ENCODE results near the gene COL3A1.

Gene COL3A1

DNA sequence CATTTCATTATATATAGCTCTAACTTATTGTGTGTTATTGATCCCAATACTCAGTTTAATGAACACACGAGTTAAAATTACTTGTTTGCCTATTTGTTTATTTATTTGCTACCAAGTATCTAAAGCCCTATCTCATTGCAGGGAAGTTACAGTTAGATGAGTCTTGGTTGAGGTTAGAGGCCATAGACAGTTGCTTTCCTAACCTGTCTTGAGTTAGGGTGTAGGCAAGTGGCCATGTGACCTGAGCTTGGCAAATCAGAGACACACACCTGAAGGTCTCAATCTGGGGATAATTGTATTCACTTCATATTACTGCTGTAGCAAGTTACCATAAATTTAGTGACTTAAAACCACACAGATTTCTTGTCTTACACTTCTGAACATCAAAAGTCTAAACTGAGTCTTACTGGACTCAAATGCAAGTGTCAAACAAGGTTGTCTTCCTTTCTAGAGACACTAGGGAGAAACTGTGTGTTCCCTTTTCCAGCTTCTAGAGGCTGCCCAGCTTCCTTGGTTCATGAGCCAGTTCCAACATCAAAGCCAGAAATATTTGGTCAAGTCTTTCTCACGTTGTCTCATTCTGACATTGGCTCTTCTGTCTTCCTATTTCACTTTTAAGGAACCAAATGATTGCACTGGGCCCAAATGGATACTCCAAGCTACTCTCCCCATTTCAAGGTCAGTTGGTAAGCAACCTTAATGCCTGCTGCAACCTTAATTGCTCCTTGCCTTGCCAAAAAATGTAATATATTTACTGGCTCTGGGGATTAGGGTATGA is 39.7 kb downstream of the COL3A1 start:
- H3K79me2 ChIP-seq: no peaks in the 10 kb centered on the region
- H3K9ac ChIP-seq: no peak overlapping the region
- TF ChIP-seq, protein P1, sequence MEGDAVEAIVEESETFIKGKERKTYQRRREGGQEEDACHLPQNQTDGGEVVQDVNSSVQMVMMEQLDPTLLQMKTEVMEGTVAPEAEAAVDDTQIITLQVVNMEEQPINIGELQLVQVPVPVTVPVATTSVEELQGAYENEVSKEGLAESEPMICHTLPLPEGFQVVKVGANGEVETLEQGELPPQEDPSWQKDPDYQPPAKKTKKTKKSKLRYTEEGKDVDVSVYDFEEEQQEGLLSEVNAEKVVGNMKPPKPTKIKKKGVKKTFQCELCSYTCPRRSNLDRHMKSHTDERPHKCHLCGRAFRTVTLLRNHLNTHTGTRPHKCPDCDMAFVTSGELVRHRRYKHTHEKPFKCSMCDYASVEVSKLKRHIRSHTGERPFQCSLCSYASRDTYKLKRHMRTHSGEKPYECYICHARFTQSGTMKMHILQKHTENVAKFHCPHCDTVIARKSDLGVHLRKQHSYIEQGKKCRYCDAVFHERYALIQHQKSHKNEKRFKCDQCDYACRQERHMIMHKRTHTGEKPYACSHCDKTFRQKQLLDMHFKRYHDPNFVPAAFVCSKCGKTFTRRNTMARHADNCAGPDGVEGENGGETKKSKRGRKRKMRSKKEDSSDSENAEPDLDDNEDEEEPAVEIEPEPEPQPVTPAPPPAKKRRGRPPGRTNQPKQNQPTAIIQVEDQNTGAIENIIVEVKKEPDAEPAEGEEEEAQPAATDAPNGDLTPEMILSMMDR (IDR thresholded peaks at IDR 0.05): no peak
- no peaks in the 10 kb centered on the region for H3K36me3 ChIP-seq (ENCODE audit: control insufficient read depth, insufficient read depth, low read length)
- no peaks in the 10 kb centered on the region for H3K9me3 ChIP-seq (ENCODE audit: control insufficient read depth, low read length)
- no peaks in the 10 kb centered on the region for H3K4me1 ChIP-seq
- no peak overlapping the region for H3K4me2 ChIP-seq (ENCODE audit: low read length)
- no peak overlapping the region for H3K4me3 ChIP-seq (ENCODE audit: low read depth, low read length)
- H3K27me3 ChIP-seq (ENCODE audit: control insufficient read depth, insufficient read depth, low read length): no peaks in the 10 kb centered on the region
- H3K27ac ChIP-seq: no peak overlapping the region
- H2AFZ ChIP-seq: no peak overlapping the region

DNA sequence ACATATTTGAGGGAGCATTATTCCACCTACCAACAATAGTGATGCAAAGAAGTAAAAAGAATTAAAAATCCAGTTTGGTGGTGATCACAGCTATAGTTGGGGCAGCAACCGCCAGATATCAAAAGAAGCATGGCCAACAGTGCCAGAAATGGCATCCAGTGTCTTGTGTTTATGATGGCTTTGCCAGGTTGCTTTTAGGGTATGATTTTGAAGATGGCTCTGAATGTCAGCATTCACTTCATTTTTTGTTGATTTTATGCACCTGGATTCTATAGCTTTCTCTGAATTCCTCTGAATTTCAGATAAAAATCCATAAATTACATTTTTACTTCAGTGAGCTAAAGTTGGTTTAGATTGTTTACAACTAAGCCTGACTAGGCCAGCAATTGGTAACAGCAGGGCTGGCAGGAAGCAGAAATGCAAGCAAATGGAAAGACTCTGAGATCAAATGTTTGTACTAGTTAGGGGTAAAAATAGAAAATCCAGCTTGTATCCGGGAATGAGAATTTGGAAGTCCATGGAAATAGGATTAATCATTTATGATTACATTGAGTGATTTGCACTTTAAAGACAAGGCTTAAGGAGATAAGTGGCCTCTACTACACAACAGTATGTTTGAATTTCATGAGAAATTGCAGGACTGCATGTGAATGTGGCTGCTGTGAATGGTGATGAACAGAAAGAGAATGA is 40.4 kb downstream of the COL3A1 start:
- H3K9ac ChIP-seq: no peak overlapping the region
- no peak overlapping the region for H3K4me2 ChIP-seq (ENCODE audit: low read length)
- H3K4me1 ChIP-seq: no peaks in the 10 kb centered on the region
- no peak overlapping the region for H3K4me3 ChIP-seq (ENCODE audit: low read depth, low read length)
- H3K27ac ChIP-seq: no peak overlapping the region
- no peaks in the 10 kb centered on the region for H3K27me3 ChIP-seq (ENCODE audit: control insufficient read depth, insufficient read depth, low read length)
- H3K9me3 ChIP-seq (ENCODE audit: control insufficient read depth, low read length): no peaks in the 10 kb centered on the region
- no peaks in the 10 kb centered on the region for H3K36me3 ChIP-seq (ENCODE audit: control insufficient read depth, insufficient read depth, low read length)
- H3K79me2 ChIP-seq: no peaks in the 10 kb centered on the region
- H2AFZ ChIP-seq: no peak overlapping the region
- TF ChIP-seq, protein P1 (IDR thresholded peaks at IDR 0.05): no peak

DNA sequence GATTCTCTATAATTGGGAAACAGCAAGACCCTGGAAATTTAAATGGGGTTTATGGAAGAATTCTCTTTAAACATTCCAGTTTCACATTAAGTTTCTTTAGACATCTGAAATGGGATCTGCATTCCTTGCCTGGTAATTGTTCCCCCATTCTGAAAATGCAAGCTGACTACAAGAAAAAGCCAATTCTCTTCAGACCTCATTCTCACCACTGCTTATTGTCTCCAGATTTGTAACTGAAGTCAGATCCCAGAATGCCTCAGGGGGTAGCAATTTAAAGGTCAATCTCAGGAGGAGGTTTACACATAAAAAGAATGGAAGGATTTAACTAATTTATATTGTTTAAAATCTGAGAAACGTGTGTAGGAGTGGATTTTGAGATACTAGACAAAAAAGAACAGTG is 41.2 kb downstream of the COL3A1 start:
- H3K79me2 ChIP-seq: no peaks in the 10 kb centered on the region
- TF ChIP-seq, protein P1 (IDR thresholded peaks at IDR 0.05): no peak
- H3K4me1 ChIP-seq: no peaks in the 10 kb centered on the region
- H3K27me3 ChIP-seq (ENCODE audit: control insufficient read depth, insufficient read depth, low read length): no peaks in the 10 kb centered on the region
- no peak overlapping the region for H2AFZ ChIP-seq
- H3K27ac ChIP-seq: no peak overlapping the region
- no peaks in the 10 kb centered on the region for H3K9me3 ChIP-seq (ENCODE audit: control insufficient read depth, low read length)
- H3K9ac ChIP-seq: no peak overlapping the region
- no peak overlapping the region for H3K4me2 ChIP-seq (ENCODE audit: low read length)
- no peaks in the 10 kb centered on the region for H3K36me3 ChIP-seq (ENCODE audit: control insufficient read depth, insufficient read depth, low read length)
- H3K4me3 ChIP-seq (ENCODE audit: low read depth, low read length): no peak overlapping the region

DNA sequence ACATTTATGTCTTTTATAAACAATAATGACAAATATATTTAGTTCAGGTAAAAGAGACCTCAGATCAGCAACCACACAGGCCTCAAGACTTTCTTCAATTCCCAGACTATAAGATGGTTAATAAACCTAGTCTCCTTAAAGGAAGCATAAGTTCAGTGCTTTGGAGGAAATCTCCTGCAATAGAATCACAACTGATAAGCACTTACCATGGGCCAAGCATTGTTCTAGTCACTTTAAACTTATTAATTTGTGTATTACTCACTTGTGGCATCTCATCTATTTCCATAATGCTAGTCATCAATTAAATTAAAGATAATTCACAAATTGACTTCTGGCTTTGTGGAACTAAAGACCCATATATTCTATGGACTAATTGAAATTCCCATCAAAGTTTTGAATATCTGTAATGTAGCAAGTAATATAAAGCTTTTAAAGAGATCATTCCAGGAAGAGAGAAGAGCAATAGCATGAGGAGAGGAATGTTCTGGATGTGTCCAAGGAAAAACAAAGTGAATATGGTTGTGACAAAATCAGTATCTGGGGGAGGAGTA is 42.2 kb downstream of the COL3A1 start:
- Histone ChIP-seq H3K27ac (no peak overlapping the region), H2AFZ (no peak overlapping the region), H3K9me3 (ENCODE audit: control insufficient read depth, low read length) (no peaks in the 10 kb centered on the region), H3K27me3 (ENCODE audit: control insufficient read depth, insufficient read depth, low read length) (no peaks in the 10 kb centered on the region), H3K36me3 (ENCODE audit: control insufficient read depth, insufficient read depth, low read length) (no peaks in the 10 kb centered on the region), H3K79me2 (no peaks in the 10 kb centered on the region), H3K9ac (no peak overlapping the region), H3K4me2 (ENCODE audit: low read length) (no peak overlapping the region), H3K4me3 (ENCODE audit: low read depth, low read length) (no peak overlapping the region), H3K4me1 (no peaks in the 10 kb centered on the region)
- TF ChIP-seq, protein P1 (IDR thresholded peaks at IDR 0.05): no peak

All from parathyroid adenoma (tissue), 2 donors.